Measurements from ENCODE around the gene RDH8.

DNA sequence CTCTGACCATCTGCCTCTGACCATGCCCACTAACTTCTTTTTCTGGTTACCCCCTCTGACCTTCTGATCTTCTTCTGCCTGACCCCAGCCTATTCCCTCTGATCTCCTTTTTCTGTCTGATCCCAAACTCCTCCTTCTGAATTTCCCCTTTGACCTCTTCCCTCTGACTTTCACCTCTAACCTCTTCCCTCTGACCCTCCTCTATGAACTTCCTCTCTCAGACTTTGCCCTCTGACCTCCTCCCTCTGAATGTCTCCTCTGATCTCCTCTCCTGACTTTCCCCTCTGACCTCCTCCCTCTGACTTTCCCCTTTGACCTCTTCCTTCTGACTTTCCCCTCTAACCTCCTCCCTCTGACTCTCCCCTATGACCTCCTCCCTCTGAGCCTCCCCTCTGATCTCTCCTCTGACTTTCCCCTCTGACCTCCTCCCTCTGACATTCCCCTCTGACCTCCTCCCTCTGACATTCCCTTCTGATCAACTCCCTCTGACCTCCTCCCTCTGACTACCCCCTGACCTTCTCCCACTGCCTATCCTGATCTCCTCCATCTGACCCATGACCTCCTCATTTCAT lies 6.4 kb upstream of the RDH8 start:
- no peak for TF ChIP-seq POLR2A (IDR thresholded peaks at IDR 0.05; ENCODE audit: low read length)
- no peak for TF ChIP-seq GATA1 (IDR thresholded peaks at IDR 0.05; ENCODE audit: low read depth, low read length)
